ENCODE data around the gene POLA1.

POLA1 gene

GRCh38 chrX:25016938-25017598 is 323.4 kb downstream of the POLA1 start:
- H3K9me3 ChIP-seq (replicated peaks in 1 of 2; ENCODE audit: control insufficient read depth in 2 of 2, insufficient read depth in 1 of 2, low read depth in 1 of 2, low read length in 2 of 2), result peaks cover 0 to 3% of the 10 kb centered on the region in 2 donors
- no peaks in the 10 kb centered on the region for H3K36me3 ChIP-seq (replicated peaks in 1 of 2; ENCODE audit: control insufficient read depth in 2 of 2, insufficient read depth in 2 of 2, low read length in 2 of 2)
- no peak overlapping the region for H3K4ac ChIP-seq (ENCODE audit: low read length)
- H3K9ac ChIP-seq (ENCODE audit: low read depth, low read length, poor library complexity), result no peak overlapping the region
- H3K27ac ChIP-seq (replicated peaks; ENCODE audit: low read length), result no peak overlapping the region
- H3K4me1 ChIP-seq (ENCODE audit: control insufficient read depth in 2 of 2, insufficient read depth in 1 of 2, low read depth in 1 of 2, low read length in 2 of 2), result peaks cover 0 to 2% of the 10 kb centered on the region in 2 donors
- H3K4me3 ChIP-seq (ENCODE audit: low read length in 2 of 2), result no peak overlapping the region
- H3K27me3 ChIP-seq (ENCODE audit: control insufficient read depth in 3 of 3, insufficient read depth in 3 of 3, low read depth in 1 of 3, low read length in 3 of 3), result peaks cover 11 to 95% (median 84%) of the 10 kb centered on the region in 3 experiments
- H2AK5ac ChIP-seq (ENCODE audit: low read depth, low read length), result no peak overlapping the region
- H2AFZ ChIP-seq (ENCODE audit: low read length), result peak overlapping the region; percentile 76
- DNase-seq (ENCODE audit: low spot score), result no peak
- H2BK5ac ChIP-seq (ENCODE audit: low read length), result no peak overlapping the region
- H2BK15ac ChIP-seq (ENCODE audit: low read length), result no peak overlapping the region
- H4K91ac ChIP-seq (ENCODE audit: low read depth, low read length, poor library complexity), result no peak overlapping the region
- no peak overlapping the region for H3K14ac ChIP-seq (ENCODE audit: low read length)
- H3K23ac ChIP-seq (ENCODE audit: low read depth, low read length, poor library complexity), result no peak overlapping the region
- H3K79me1 ChIP-seq (ENCODE audit: low read depth, low read length), result no peaks in the 10 kb centered on the region
- H2BK120ac ChIP-seq (ENCODE audit: low read depth, low read length), result no peak overlapping the region
- no peak overlapping the region for H3K4me2 ChIP-seq (ENCODE audit: insufficient read depth, low read length, poor library complexity, severe bottlenecking)
- H4K8ac ChIP-seq (ENCODE audit: low read depth, low read length), result no peak overlapping the region
- no peak overlapping the region for H3K18ac ChIP-seq (ENCODE audit: low read length)
- WGBS, 2 donors (ENCODE audit: extremely low coverage in 2 of 2, insufficient read length in 2 of 2, insufficient replicate concordance in 1 of 2), result no CpG with 5 or more reads among the region's 17 CpGs
- H2BK12ac ChIP-seq (ENCODE audit: low read length), result no peak overlapping the region

GRCh38 chrX:25017667-25018247 is 324.0 kb downstream of the POLA1 start:
- Histone ChIP-seq H2BK5ac (ENCODE audit: low read length) (no peak overlapping the region), H3K14ac (ENCODE audit: low read length) (no peak overlapping the region), H3K27me3 (ENCODE audit: control insufficient read depth in 3 of 3, insufficient read depth in 3 of 3, low read depth in 1 of 3, low read length in 3 of 3) (peaks cover 8 to 95% (median 84%) of the 10 kb centered on the region in 3 experiments), H3K27ac (replicated peaks; ENCODE audit: low read length) (no peak overlapping the region), H3K36me3 (replicated peaks in 1 of 2; ENCODE audit: control insufficient read depth in 2 of 2, insufficient read depth in 2 of 2, low read length in 2 of 2) (no peaks in the 10 kb centered on the region), H2BK12ac (ENCODE audit: low read length) (no peak overlapping the region), H4K8ac (ENCODE audit: low read depth, low read length) (no peak overlapping the region), H3K79me1 (ENCODE audit: low read depth, low read length) (no peaks in the 10 kb centered on the region), H3K4me2 (ENCODE audit: insufficient read depth, low read length, poor library complexity, severe bottlenecking) (no peak overlapping the region), H4K91ac (ENCODE audit: low read depth, low read length, poor library complexity) (no peak overlapping the region), H3K18ac (ENCODE audit: low read length) (no peak overlapping the region), H2AK5ac (ENCODE audit: low read depth, low read length) (no peak overlapping the region), H3K23ac (ENCODE audit: low read depth, low read length, poor library complexity) (no peak overlapping the region), H3K4me1 (ENCODE audit: control insufficient read depth in 2 of 2, insufficient read depth in 1 of 2, low read depth in 1 of 2, low read length in 2 of 2) (peaks cover 0 to 2% of the 10 kb centered on the region in 2 donors), H2BK120ac (ENCODE audit: low read depth, low read length) (no peak overlapping the region), H2BK15ac (ENCODE audit: low read length) (no peak overlapping the region), H3K9me3 (replicated peaks in 1 of 2; ENCODE audit: control insufficient read depth in 2 of 2, insufficient read depth in 1 of 2, low read depth in 1 of 2, low read length in 2 of 2) (peaks cover 0 to 3% of the 10 kb centered on the region in 2 donors), H3K4ac (ENCODE audit: low read length) (no peak overlapping the region), H2AFZ (ENCODE audit: low read length) (peak overlapping the region; percentile 76), H3K4me3 (ENCODE audit: low read length in 2 of 2) (no peak overlapping the region), H3K9ac (ENCODE audit: low read depth, low read length, poor library complexity) (no peak overlapping the region)
- WGBS, 2 donors (ENCODE audit: extremely low coverage in 2 of 2, insufficient read length in 2 of 2, insufficient replicate concordance in 1 of 2), result no CpG with 5 or more reads among the region's 32 CpGs
- DNase-seq (ENCODE audit: low spot score), result no peak

GRCh38 chrX:25018682-25019081 is 325.0 kb downstream of the POLA1 start:
- H3K4me1 ChIP-seq (ENCODE audit: control insufficient read depth in 2 of 2, insufficient read depth in 1 of 2, low read depth in 1 of 2, low read length in 2 of 2), result peaks cover 0 to 2% of the 10 kb centered on the region in 2 donors
- no peak overlapping the region for H4K8ac ChIP-seq (ENCODE audit: low read depth, low read length)
- H4K91ac ChIP-seq (ENCODE audit: low read depth, low read length, poor library complexity), result no peak overlapping the region
- H2BK15ac ChIP-seq (ENCODE audit: low read length), result no peak overlapping the region
- no peak overlapping the region for H2BK5ac ChIP-seq (ENCODE audit: low read length)
- no peak overlapping the region for H2AK5ac ChIP-seq (ENCODE audit: low read depth, low read length)
- no peak overlapping the region for H3K4me3 ChIP-seq (ENCODE audit: low read length in 2 of 2)
- H3K23ac ChIP-seq (ENCODE audit: low read depth, low read length, poor library complexity), result no peak overlapping the region
- H2AFZ ChIP-seq (ENCODE audit: low read length), result no peak overlapping the region
- H3K4ac ChIP-seq (ENCODE audit: low read length), result no peak overlapping the region
- peaks cover 0 to 3% of the 10 kb centered on the region in 2 donors for H3K9me3 ChIP-seq (replicated peaks in 1 of 2; ENCODE audit: control insufficient read depth in 2 of 2, insufficient read depth in 1 of 2, low read depth in 1 of 2, low read length in 2 of 2)
- no peak for DNase-seq (ENCODE audit: low spot score)
- no peak overlapping the region for H2BK120ac ChIP-seq (ENCODE audit: low read depth, low read length)
- no peak overlapping the region for H3K14ac ChIP-seq (ENCODE audit: low read length)
- no peak overlapping the region for H3K27ac ChIP-seq (replicated peaks; ENCODE audit: low read length)
- no CpG with 5 or more reads among the region's 3 CpGs for WGBS, 2 donors (ENCODE audit: extremely low coverage in 2 of 2, insufficient read length in 2 of 2, insufficient replicate concordance in 1 of 2)
- no peak overlapping the region for H3K18ac ChIP-seq (ENCODE audit: low read length)
- peaks cover 8 to 97% (median 84%) of the 10 kb centered on the region in 3 experiments for H3K27me3 ChIP-seq (ENCODE audit: control insufficient read depth in 3 of 3, insufficient read depth in 3 of 3, low read depth in 1 of 3, low read length in 3 of 3)
- H2BK12ac ChIP-seq (ENCODE audit: low read length), result no peak overlapping the region
- no peak overlapping the region for H3K4me2 ChIP-seq (ENCODE audit: insufficient read depth, low read length, poor library complexity, severe bottlenecking)
- no peak overlapping the region for H3K9ac ChIP-seq (ENCODE audit: low read depth, low read length, poor library complexity)
- no peaks in the 10 kb centered on the region for H3K36me3 ChIP-seq (replicated peaks in 1 of 2; ENCODE audit: control insufficient read depth in 2 of 2, insufficient read depth in 2 of 2, low read length in 2 of 2)
- H3K79me1 ChIP-seq (ENCODE audit: low read depth, low read length), result no peaks in the 10 kb centered on the region

GRCh38 chrX:25019707-25020390 is 326.1 kb downstream of the POLA1 start:
- Histone ChIP-seq H3K23ac (ENCODE audit: low read depth, low read length, poor library complexity) (no peak overlapping the region), H3K27ac (replicated peaks; ENCODE audit: low read length) (no peak overlapping the region), H3K9ac (ENCODE audit: low read depth, low read length, poor library complexity) (no peak overlapping the region), H3K18ac (ENCODE audit: low read length) (no peak overlapping the region), H3K4me3 (ENCODE audit: low read length in 2 of 2) (no peak overlapping the region), H4K91ac (ENCODE audit: low read depth, low read length, poor library complexity) (no peak overlapping the region), H3K4me2 (ENCODE audit: insufficient read depth, low read length, poor library complexity, severe bottlenecking) (no peak overlapping the region), H2BK120ac (ENCODE audit: low read depth, low read length) (no peak overlapping the region), H3K79me1 (ENCODE audit: low read depth, low read length) (no peaks in the 10 kb centered on the region), H4K8ac (ENCODE audit: low read depth, low read length) (no peak overlapping the region), H3K4ac (ENCODE audit: low read length) (no peak overlapping the region), H2BK12ac (ENCODE audit: low read length) (no peak overlapping the region), H3K14ac (ENCODE audit: low read length) (no peak overlapping the region), H3K4me1 (ENCODE audit: control insufficient read depth in 2 of 2, insufficient read depth in 1 of 2, low read depth in 1 of 2, low read length in 2 of 2) (peaks cover 0 to 2% of the 10 kb centered on the region in 2 donors), H2AFZ (ENCODE audit: low read length) (peak overlapping the region; percentile 72), H2BK15ac (ENCODE audit: low read length) (no peak overlapping the region), H3K9me3 (replicated peaks in 1 of 2; ENCODE audit: control insufficient read depth in 2 of 2, insufficient read depth in 1 of 2, low read depth in 1 of 2, low read length in 2 of 2) (peaks cover 0 to 3% of the 10 kb centered on the region in 2 donors), H3K36me3 (replicated peaks in 1 of 2; ENCODE audit: control insufficient read depth in 2 of 2, insufficient read depth in 2 of 2, low read length in 2 of 2) (no peaks in the 10 kb centered on the region), H3K27me3 (ENCODE audit: control insufficient read depth in 3 of 3, insufficient read depth in 3 of 3, low read depth in 1 of 3, low read length in 3 of 3) (peaks cover 6 to 97% (median 73%) of the 10 kb centered on the region in 3 experiments), H2AK5ac (ENCODE audit: low read depth, low read length) (no peak overlapping the region), H2BK5ac (ENCODE audit: low read length) (no peak overlapping the region)
- WGBS, 2 donors (ENCODE audit: extremely low coverage in 2 of 2, insufficient read length in 2 of 2, insufficient replicate concordance in 1 of 2), result no CpG with 5 or more reads among the region's 22 CpGs
- no peak for DNase-seq (ENCODE audit: low spot score)

Data from neuronal stem cell (in vitro differentiated cells).